Astrocyte (in vitro differentiated cells and primary cell): ENCODE measurements around the gene SLCO3A1. TPM values are rescaled to one million over a fixed set of nuclear protein-coding genes. Genes with fewer than 3 reads are reported as not detected.

Experiments used
- DNase-seq: peaks from one replicate; pipeline ENCODE4 v3.0.0-alpha.2; 2010; ENCODE audit warnings: low read depth
- FAIRE-seq: peaks from 2 replicates; lab custom pipeline; 2011; peaks lifted over from hg19 to GRCh38; lab: Jason Lieb, UNC
- H2AFZ ChIP-seq: 2 replicates; pipeline ENCODE4 v1.6.0; 2012; ENCODE audit warnings: low read depth, low read length, inconsistent platforms
- H3K27ac ChIP-seq: 2 replicates; pipeline ENCODE4 v1.5.1; 2011; ENCODE audit warnings: low read depth, low read length, inconsistent platforms
- H3K27me3 ChIP-seq: 2 replicates; pipeline ENCODE4 v1.6.0; 2011; ENCODE audit warnings: low read length, inconsistent platforms; ENCODE audit not compliant: insufficient read depth
- H3K36me3 ChIP-seq: 2 replicates; pipeline ENCODE4 v1.5.1; 2011; ENCODE audit warnings: low read length, inconsistent platforms; ENCODE audit not compliant: insufficient read depth
- H3K4me1 ChIP-seq: 2 replicates; pipeline ENCODE4 v1.5.1; 2011; ENCODE audit warnings: low read length, inconsistent platforms; ENCODE audit not compliant: insufficient read depth
- H3K4me2 ChIP-seq: 2 replicates; pipeline ENCODE4 v1.6.0; 2012; ENCODE audit warnings: low read length, inconsistent platforms
- H3K4me3 ChIP-seq: 2 replicates; pipeline ENCODE4 v1.5.1; 2011; ENCODE audit warnings: low read depth, mild to moderate bottlenecking, low read length, inconsistent platforms; ENCODE audit not compliant: insufficient read depth
- H3K79me2 ChIP-seq: 2 replicates; pipeline ENCODE4 v1.6.0; 2012; ENCODE audit warnings: mild to moderate bottlenecking, low read length, inconsistent platforms; ENCODE audit not compliant: insufficient read depth
- H3K9ac ChIP-seq: 2 replicates; pipeline ENCODE4 v1.6.0; 2012; ENCODE audit warnings: mild to moderate bottlenecking, low read length, inconsistent platforms
- H3K9me3 ChIP-seq: 2 replicates; pipeline ENCODE4 v1.5.1; 2012; ENCODE audit warnings: low read depth, mild to moderate bottlenecking, low read length, inconsistent platforms; ENCODE audit not compliant: insufficient read depth
- H4K20me1 ChIP-seq: 2 replicates; pipeline ENCODE4 v1.6.0; 2012; ENCODE audit warnings: low read length, inconsistent platforms; ENCODE audit not compliant: insufficient read depth
- H3K27ac Mint-ChIP-seq: one replicate; pipeline ENCODE4 v1.8.0; 2021; ENCODE audit warnings: mild to moderate bottlenecking, mixed read lengths; ENCODE audit not compliant: unreplicated experiment
- H3K27me3 Mint-ChIP-seq: one replicate; pipeline ENCODE4 v1.8.0; 2021; ENCODE audit warnings: low read depth, mixed read lengths; ENCODE audit not compliant: unreplicated experiment
- H3K36me3 Mint-ChIP-seq: one replicate; pipeline ENCODE4 v1.8.0; 2021; ENCODE audit warnings: low read depth, mixed read lengths; ENCODE audit not compliant: unreplicated experiment
- H3K4me1 Mint-ChIP-seq: one replicate; pipeline ENCODE4 v1.8.0; 2021; ENCODE audit warnings: low read depth, mixed read lengths; ENCODE audit not compliant: unreplicated experiment
- H3K4me3 Mint-ChIP-seq: one replicate; pipeline ENCODE4 v1.8.0; 2021; ENCODE audit warnings: mild to moderate bottlenecking, moderate library complexity, mixed read lengths; ENCODE audit not compliant: unreplicated experiment
- H3K9me3 Mint-ChIP-seq: one replicate; pipeline ENCODE4 v1.8.0; 2021; ENCODE audit warnings: mild to moderate bottlenecking, mixed read lengths; ENCODE audit not compliant: unreplicated experiment
- CTCF ChIP-seq: IDR thresholded peaks from 2 replicates; pipeline ENCODE4 v1.5.1; 2011; ENCODE audit warnings: low read depth, mild to moderate bottlenecking, inconsistent platforms, low read length, moderate library complexity; ENCODE audit not compliant: insufficient read depth
- EZH2 ChIP-seq: IDR thresholded peaks from 2 replicates; pipeline ENCODE4 v1.6.1; 2012; ENCODE audit warnings: mild to moderate bottlenecking, low read length, inconsistent platforms; ENCODE audit not compliant: insufficient read depth
- total RNA-seq: library from RNA; stranded (reverse); gene quantifications from 2 replicates; pipeline ENCODE4 v1.2.1, GENCODE V29; 2021

The SLCO3A1 gene
- total RNA-seq, 1 donor from 2014 or later: 9.4 TPM

GRCh38 chr15:91852741-91853510 lies 582 bp upstream of the SLCO3A1 start:
- peak overlapping the region; percentile 69 for H3K4me3 ChIP-seq
- TF ChIP-seq CTCF (peak; percentile 30), EZH2 (no peak)
- H3K36me3 ChIP-seq: no peaks in the 10 kb centered on the region
- no peaks in the 10 kb centered on the region for H3K9me3 Mint-ChIP-seq
- peaks cover 23% of the 10 kb centered on the region for H4K20me1 ChIP-seq
- H3K27ac Mint-ChIP-seq: no peak overlapping the region
- H2AFZ ChIP-seq: peak overlapping the region; percentile 97
- peaks cover 7% of the 10 kb centered on the region for H3K4me1 Mint-ChIP-seq
- H3K79me2 ChIP-seq: no peaks in the 10 kb centered on the region
- FAIRE-seq (no peak), DNase-seq (peak; percentile 41)
- H3K4me3 Mint-ChIP-seq: peak overlapping the region; percentile 88
- H3K4me2 ChIP-seq: peak overlapping the region; percentile 98
- H3K27ac ChIP-seq: peak overlapping the region; percentile 58
- H3K36me3 Mint-ChIP-seq: no peaks in the 10 kb centered on the region
- H3K9me3 ChIP-seq: no peaks in the 10 kb centered on the region
- no peaks in the 10 kb centered on the region for H3K27me3 ChIP-seq
- peak overlapping the region; percentile 82 for H3K9ac ChIP-seq
- H3K27me3 Mint-ChIP-seq: no peaks in the 10 kb centered on the region
- peaks cover 10% of the 10 kb centered on the region for H3K4me1 ChIP-seq

DNA sequence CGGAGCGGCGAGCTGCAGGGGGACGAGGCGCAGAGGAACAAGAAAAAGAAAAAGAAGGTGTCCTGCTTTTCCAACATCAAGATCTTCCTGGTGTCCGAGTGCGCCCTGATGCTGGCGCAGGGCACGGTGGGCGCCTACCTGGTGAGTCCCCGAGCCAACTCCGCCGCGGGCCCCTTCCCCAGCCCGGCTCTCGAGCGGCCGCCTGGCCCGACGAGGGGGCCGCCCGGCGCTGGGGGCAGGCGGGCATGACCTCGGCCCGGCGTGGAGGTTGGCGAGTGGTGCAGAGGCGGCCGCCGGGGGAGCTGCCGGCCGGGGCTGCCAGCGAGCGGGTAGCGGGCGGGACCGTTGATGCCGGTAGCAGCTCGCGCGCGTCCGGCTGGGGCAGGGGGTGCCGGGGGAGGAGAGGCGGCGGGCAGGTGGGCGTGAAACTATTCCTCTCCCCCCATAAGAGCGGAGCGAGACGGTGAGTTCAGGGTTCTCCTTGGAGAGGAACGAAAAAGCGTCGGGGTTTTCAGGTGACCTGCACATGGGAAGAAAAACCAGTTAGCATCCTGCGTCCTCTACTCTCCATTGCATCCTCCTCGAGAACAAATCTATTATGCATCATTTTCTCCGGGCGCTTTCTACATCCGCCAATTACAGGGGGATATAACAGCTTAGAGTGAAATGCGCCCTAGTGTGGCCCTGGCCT lies 585 bp downstream of the SLCO3A1 start:
- Mint-ChIP-seq H3K27me3 (no peaks in the 10 kb centered on the region), H3K4me1 (peaks cover 7% of the 10 kb centered on the region), H3K9me3 (no peaks in the 10 kb centered on the region), H3K4me3 (peak overlapping the region; percentile 85), H3K36me3 (no peaks in the 10 kb centered on the region), H3K27ac (no peak overlapping the region)
- H3K9ac ChIP-seq: peak overlapping the region; percentile 52
- H2AFZ ChIP-seq: peak overlapping the region; percentile 86
- peak overlapping the region; percentile 59 for H3K4me3 ChIP-seq
- H3K79me2 ChIP-seq: no peaks in the 10 kb centered on the region
- H3K36me3 ChIP-seq: no peaks in the 10 kb centered on the region
- peaks cover 23% of the 10 kb centered on the region for H4K20me1 ChIP-seq
- H3K9me3 ChIP-seq: no peaks in the 10 kb centered on the region
- peaks cover 10% of the 10 kb centered on the region for H3K4me1 ChIP-seq
- H3K27me3 ChIP-seq: no peaks in the 10 kb centered on the region
- FAIRE-seq (no peak), DNase-seq (no peak)
- no peak overlapping the region for H3K27ac ChIP-seq
- H3K4me2 ChIP-seq: peak overlapping the region; percentile 84
- TF ChIP-seq CTCF: no peak
- no peak for TF ChIP-seq EZH2
